Mesendoderm (in vitro differentiated cells): Measurements from ENCODE around the gene MAP1S.

Experiments used
- DNase-seq: peaks from one replicate; pipeline ENCODE4 v3.0.0; 2013
- H2AK5ac ChIP-seq: 2 replicates; pipeline ENCODE4 v1.6.1; 2013; ENCODE audit warnings: low read length, inconsistent platforms
- H2BK120ac ChIP-seq: 2 replicates; pipeline ENCODE4 v1.6.1; 2013; ENCODE audit warnings: low read depth, mild to moderate bottlenecking, low read length, moderate library complexity, mixed read lengths
- H2BK15ac ChIP-seq: replicated peaks from 2 replicates; pipeline ENCODE4 v1.6.1; 2013; ENCODE audit warnings: low read depth, mild to moderate bottlenecking, moderate library complexity
- H2BK5ac ChIP-seq: 2 replicates; pipeline ENCODE4 v1.6.1; 2013; ENCODE audit warnings: low read length, inconsistent platforms
- H3K18ac ChIP-seq: 2 replicates; pipeline ENCODE4 v1.6.1; 2013; ENCODE audit warnings: mild to moderate bottlenecking, low read length, mixed read lengths
- H3K23ac ChIP-seq: one replicate; pipeline ENCODE4 v1.6.1; 2013; ENCODE audit warnings: low read length
- H3K27ac ChIP-seq: 2 replicates; pipeline ENCODE4 v1.5.1; 2013; ENCODE audit warnings: low read depth, mild to moderate bottlenecking, inconsistent platforms, low read length, moderate library complexity
- H3K27me3 ChIP-seq: 2 replicates; pipeline ENCODE4 v1.6.1; 2013; ENCODE audit warnings: low read length, control low read depth, mild to moderate bottlenecking, inconsistent platforms; ENCODE audit not compliant: insufficient read depth, poor library complexity
- H3K36me3 ChIP-seq: 2 replicates; pipeline ENCODE4 v1.6.1; 2013; ENCODE audit warnings: low read length, inconsistent platforms; ENCODE audit not compliant: control insufficient read depth, insufficient read depth
- H3K4ac ChIP-seq: one replicate; pipeline ENCODE4 v1.6.1; 2013; ENCODE audit warnings: low read depth, mild to moderate bottlenecking, low read length, moderate library complexity
- H3K4me1 ChIP-seq: 2 replicates; pipeline ENCODE4 v1.6.1; 2013; ENCODE audit warnings: low read depth, low read length, inconsistent platforms; ENCODE audit not compliant: control insufficient read depth
- H3K4me2 ChIP-seq: 2 replicates; pipeline ENCODE4 v1.6.1; 2013; ENCODE audit warnings: low read length
- H3K4me3 ChIP-seq: 2 replicates; pipeline ENCODE4 v1.5.1; 2013; ENCODE audit warnings: mild to moderate bottlenecking, low read length
- H3K56ac ChIP-seq: one replicate; pipeline ENCODE4 v1.6.1; 2013; ENCODE audit warnings: low read length
- H3K79me1 ChIP-seq: 2 replicates; pipeline ENCODE4 v1.6.1; 2013; ENCODE audit warnings: low read length, inconsistent platforms
- H3K79me2 ChIP-seq: 2 replicates; pipeline ENCODE4 v1.6.1; 2013; ENCODE audit warnings: mild to moderate bottlenecking, low read length; ENCODE audit not compliant: control insufficient read depth, insufficient read depth
- H3K9ac ChIP-seq: 2 replicates; pipeline ENCODE4 v1.6.1; 2013; ENCODE audit warnings: low read length, inconsistent platforms
- H4K5ac ChIP-seq: one replicate; pipeline ENCODE4 v1.6.1; 2013; ENCODE audit warnings: low read length
- H4K8ac ChIP-seq: one replicate; pipeline ENCODE4 v1.6.1; 2013; ENCODE audit warnings: low read depth, mild to moderate bottlenecking, control low read depth, low read length, moderate library complexity
- WGBS: extraction: QIAGEN DNeasy Blood & Tissue Kit; methylation state at CpG from one replicate; pipeline ENCODE4 v1.1.7; 2013; ENCODE audit warnings: low lambda C conversion rate, missing lambda C conversion rate; ENCODE audit not compliant: insufficient coverage; ENCODE audit errors: extremely low coverage; 5-methylcytosine and 5-hydroxymethylcytosine counted together

The MAP1S gene

DNA sequence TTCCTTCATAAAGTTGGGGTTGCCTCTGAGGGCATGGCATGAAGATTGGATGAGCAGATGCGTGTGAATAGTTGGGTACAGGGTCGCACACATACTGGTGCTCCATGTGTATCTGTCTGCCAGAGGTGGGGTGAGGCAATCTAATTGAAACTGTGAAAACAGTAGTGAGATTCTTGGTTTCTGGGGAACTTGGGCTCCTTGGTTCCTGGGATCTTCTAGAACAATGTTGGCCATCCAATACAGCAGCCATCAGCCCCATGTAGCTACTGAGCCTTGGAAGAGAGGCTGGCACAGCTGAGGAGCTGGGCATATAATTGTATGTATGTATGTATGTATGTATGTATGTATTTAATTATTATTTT, 32.6 kb downstream of the MAP1S start:
- WGBS, result no CpG with 5 or more reads among the region's 2 CpGs
- no peak overlapping the region for H2BK5ac ChIP-seq
- H3K4ac ChIP-seq, result no peak overlapping the region
- no peak overlapping the region for H3K4me2 ChIP-seq
- H3K27ac ChIP-seq, result no peak overlapping the region
- no peak overlapping the region for H4K8ac ChIP-seq
- no peaks in the 10 kb centered on the region for H3K79me2 ChIP-seq
- H3K79me1 ChIP-seq, result no peaks in the 10 kb centered on the region
- no peak overlapping the region for H2BK120ac ChIP-seq
- H3K4me1 ChIP-seq, result no peaks in the 10 kb centered on the region
- H3K23ac ChIP-seq, result no peak overlapping the region
- H2BK15ac ChIP-seq, result no peak overlapping the region
- no peak overlapping the region for H3K4me3 ChIP-seq
- H3K36me3 ChIP-seq, result no peaks in the 10 kb centered on the region
- DNase-seq, result no peak
- H4K5ac ChIP-seq, result no peak overlapping the region
- H2AK5ac ChIP-seq, result no peak overlapping the region
- H3K18ac ChIP-seq, result no peak overlapping the region
- H3K27me3 ChIP-seq, result no peaks in the 10 kb centered on the region
- no peak overlapping the region for H3K56ac ChIP-seq
- H3K9ac ChIP-seq, result no peak overlapping the region

DNA sequence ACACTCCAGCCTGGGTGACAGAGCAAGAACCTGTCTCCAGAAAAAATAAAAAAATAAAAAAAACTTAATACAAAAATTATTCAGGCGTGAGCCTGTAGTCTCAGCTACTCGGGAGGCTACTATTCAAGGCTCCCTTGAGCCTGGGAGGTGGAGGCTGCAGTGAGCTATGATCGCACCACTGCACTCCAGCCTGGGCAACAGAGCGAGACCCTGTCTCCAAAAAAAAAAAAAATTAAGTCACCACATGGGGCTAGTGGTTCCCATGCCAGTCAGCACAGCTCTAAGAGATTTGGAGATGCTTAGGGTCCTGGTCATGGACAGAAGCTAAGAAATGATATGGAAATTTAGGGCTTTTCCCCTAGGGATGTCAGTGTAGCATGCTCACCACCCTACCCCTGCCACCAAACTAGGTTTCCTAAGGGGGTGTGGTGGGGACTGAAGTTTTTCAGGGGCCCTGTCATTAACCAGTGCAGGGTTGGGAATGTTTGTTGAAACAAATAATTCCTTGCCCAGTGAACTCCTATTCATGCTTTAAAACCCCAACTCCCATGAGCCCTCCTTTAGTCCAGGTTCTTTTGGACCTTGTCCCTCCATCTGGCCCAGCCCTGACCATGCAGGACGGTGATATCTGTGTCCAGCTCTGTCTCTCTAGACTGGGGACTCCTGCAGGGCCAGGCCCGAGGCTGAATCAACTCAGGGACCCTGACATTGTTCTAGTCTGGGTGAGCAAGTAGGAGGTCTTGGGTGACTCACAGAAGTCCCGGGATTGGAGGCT, 33.8 kb downstream of the MAP1S start:
- Histone ChIP-seq H3K79me1 (no peaks in the 10 kb centered on the region), H3K18ac (no peak overlapping the region), H3K27ac (no peak overlapping the region), H3K79me2 (no peaks in the 10 kb centered on the region), H4K5ac (no peak overlapping the region), H3K4me2 (no peak overlapping the region), H3K27me3 (no peaks in the 10 kb centered on the region), H3K56ac (no peak overlapping the region), H2AK5ac (no peak overlapping the region), H4K8ac (no peak overlapping the region), H3K36me3 (no peaks in the 10 kb centered on the region), H2BK5ac (no peak overlapping the region), H2BK15ac (no peak overlapping the region), H3K4me1 (no peaks in the 10 kb centered on the region), H2BK120ac (no peak overlapping the region), H3K9ac (no peak overlapping the region), H3K23ac (no peak overlapping the region), H3K4ac (no peak overlapping the region), H3K4me3 (no peak overlapping the region)
- no peak for DNase-seq
- whole genome bisulfite sequencing, result no CpG with 5 or more reads among the region's 7 CpGs

DNA sequence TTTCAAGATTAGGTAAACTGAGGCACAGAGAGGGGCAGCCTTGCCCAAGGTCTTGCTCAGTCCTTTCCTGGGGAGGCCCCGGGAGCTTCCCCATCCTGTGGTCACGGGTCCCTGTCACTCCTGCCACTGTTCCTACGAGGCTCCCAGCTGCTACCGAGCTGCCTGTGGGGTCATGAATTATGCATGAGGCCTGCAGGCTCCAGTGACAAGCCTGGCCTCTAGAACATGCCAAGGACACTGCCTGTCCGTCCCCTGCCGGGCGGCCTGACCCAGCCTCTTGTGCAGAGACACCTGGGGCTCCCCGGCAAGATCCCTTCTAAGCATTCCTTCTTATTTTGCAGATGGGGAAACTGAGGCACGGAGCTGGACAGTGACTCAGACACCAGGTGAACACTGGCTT, 34.7 kb downstream of the MAP1S start:
- Histone ChIP-seq H4K8ac (no peak overlapping the region), H3K79me1 (no peaks in the 10 kb centered on the region), H3K36me3 (no peaks in the 10 kb centered on the region), H2AK5ac (no peak overlapping the region), H2BK120ac (no peak overlapping the region), H3K4me1 (no peaks in the 10 kb centered on the region), H4K5ac (no peak overlapping the region), H3K9ac (no peak overlapping the region), H2BK15ac (no peak overlapping the region), H3K18ac (no peak overlapping the region), H3K27ac (no peak overlapping the region), H3K4ac (no peak overlapping the region), H3K56ac (no peak overlapping the region), H3K4me2 (no peak overlapping the region), H2BK5ac (no peak overlapping the region), H3K23ac (no peak overlapping the region), H3K4me3 (no peak overlapping the region), H3K27me3 (no peaks in the 10 kb centered on the region), H3K79me2 (no peaks in the 10 kb centered on the region)
- no peak for DNase-seq
- no CpG with 5 or more reads among the region's 9 CpGs for WGBS

DNA sequence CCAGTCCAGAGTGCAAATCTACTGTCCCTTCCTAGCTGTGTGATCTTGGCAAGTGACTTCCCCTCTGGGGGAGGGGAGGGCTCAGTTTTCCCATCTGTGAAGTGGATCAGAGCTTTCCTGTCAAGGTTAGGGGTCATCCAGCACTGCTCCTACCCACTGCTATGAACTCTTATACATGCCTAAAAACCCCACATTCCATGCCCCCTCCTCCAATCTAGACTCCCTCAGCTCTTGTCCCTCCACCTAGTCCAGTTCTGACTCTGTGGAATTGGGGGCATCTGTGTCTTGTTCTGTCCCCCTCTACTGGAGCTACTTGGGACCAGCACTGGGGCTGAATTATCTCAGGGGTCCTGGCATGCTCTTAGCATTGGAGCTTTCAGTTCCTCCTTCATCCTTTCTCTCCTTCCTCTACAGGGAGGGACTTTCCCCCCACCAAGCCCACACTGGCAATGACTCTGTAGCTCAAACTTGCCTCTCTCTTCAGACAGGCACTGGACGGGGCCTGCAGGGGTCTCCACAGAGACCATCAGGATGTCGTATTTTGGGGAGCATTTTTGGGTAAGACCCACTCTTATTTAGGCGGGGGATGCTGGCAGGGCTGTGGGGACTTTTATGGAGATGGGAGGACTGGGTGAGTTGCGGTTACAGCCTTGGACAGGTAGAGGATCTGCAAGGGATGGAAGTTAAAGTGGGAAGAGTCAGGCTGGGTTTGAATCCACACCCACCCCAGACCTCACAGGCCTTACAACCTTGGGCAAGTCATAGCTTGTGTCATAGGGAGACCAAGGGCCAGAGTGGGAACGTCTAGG, 35.6 kb downstream of the MAP1S start:
- Histone ChIP-seq H2BK15ac (no peak overlapping the region), H3K18ac (no peak overlapping the region), H3K27ac (no peak overlapping the region), H4K5ac (no peak overlapping the region), H2AK5ac (no peak overlapping the region), H2BK120ac (no peak overlapping the region), H3K27me3 (no peaks in the 10 kb centered on the region), H3K36me3 (no peaks in the 10 kb centered on the region), H3K79me1 (no peaks in the 10 kb centered on the region), H3K56ac (no peak overlapping the region), H4K8ac (no peak overlapping the region), H3K9ac (no peak overlapping the region), H3K79me2 (no peaks in the 10 kb centered on the region), H3K23ac (no peak overlapping the region), H2BK5ac (no peak overlapping the region), H3K4me1 (no peaks in the 10 kb centered on the region), H3K4me2 (no peak overlapping the region), H3K4ac (no peak overlapping the region), H3K4me3 (no peak overlapping the region)
- WGBS, result no CpG with 5 or more reads among the region's 5 CpGs
- no peak for DNase-seq

DNA sequence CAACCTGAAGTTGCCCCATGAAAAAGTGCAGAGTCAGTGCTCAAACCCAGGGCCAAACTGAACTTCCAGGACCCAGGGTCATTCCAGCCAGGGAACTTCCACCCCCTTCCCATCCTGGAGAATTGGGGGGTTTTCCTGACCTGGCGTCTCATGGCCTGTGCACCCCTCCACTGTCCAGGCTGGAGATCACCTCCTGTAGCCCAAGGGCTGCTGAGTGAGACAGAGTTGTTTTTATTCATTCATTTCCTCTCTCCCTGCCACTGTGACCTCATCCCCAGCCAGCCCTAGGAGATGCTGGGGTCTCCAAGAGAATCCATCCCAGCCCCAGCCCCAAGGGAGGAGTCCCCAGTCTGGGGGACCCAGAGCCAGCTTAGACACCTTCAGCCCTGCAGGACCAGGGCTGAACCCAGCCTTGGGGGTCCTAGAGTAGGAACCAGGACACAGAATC, 36.2 kb downstream of the MAP1S start:
- Histone ChIP-seq H3K27ac (no peak overlapping the region), H3K4me1 (no peaks in the 10 kb centered on the region), H3K9ac (no peak overlapping the region), H2BK15ac (no peak overlapping the region), H3K4ac (no peak overlapping the region), H4K5ac (no peak overlapping the region), H3K27me3 (no peaks in the 10 kb centered on the region), H3K23ac (no peak overlapping the region), H2BK5ac (no peak overlapping the region), H2AK5ac (no peak overlapping the region), H2BK120ac (no peak overlapping the region), H4K8ac (no peak overlapping the region), H3K79me2 (no peaks in the 10 kb centered on the region), H3K79me1 (no peaks in the 10 kb centered on the region), H3K4me2 (no peak overlapping the region), H3K4me3 (no peak overlapping the region), H3K18ac (no peak overlapping the region), H3K36me3 (no peaks in the 10 kb centered on the region), H3K56ac (no peak overlapping the region)
- DNase-seq, result no peak
- no CpG with 5 or more reads among the region's 1 CpG for WGBS
